ACC112 (cell line): ENCODE measurements around the gene IQSEC1.

ENCODE experiments used
- H2AFZ ChIP-seq: fragments of 200-600 bp; sonication (generic); one replicate; pipeline ENCODE4 v1.6.0; 2017; ENCODE audit warnings: antibody characterized with exemption, low read length; ENCODE audit not compliant: unreplicated experiment
- H3K27ac ChIP-seq: fragments of 200-600 bp; sonication (generic); 2 replicates; pipeline ENCODE4 v1.5.1; 2014; ENCODE audit warnings: low read depth, mild to moderate bottlenecking, antibody characterized with exemption, low read length, moderate library complexity
- H3K27me3 ChIP-seq: fragments of 200-600 bp; sonication (generic); 2 replicates; pipeline ENCODE4 v1.6.1; 2014; ENCODE audit warnings: mild to moderate bottlenecking, antibody characterized with exemption, low read length, moderate library complexity, mixed read lengths; ENCODE audit not compliant: insufficient read depth
- H3K36me3 ChIP-seq: fragments of 200-600 bp; sonication (generic); 2 replicates; pipeline ENCODE4 v1.6.1; 2016; ENCODE audit warnings: mild to moderate bottlenecking, antibody characterized with exemption, low read length, moderate library complexity, mixed read lengths; ENCODE audit not compliant: insufficient read depth
- H3K4me1 ChIP-seq: fragments of 200-600 bp; sonication (generic); one replicate; pipeline ENCODE4 v1.6.1; 2016; ENCODE audit warnings: low read length, mixed read lengths; ENCODE audit not compliant: insufficient read depth, unreplicated experiment, control insufficient read depth
- H3K4me3 ChIP-seq: fragments of 200-600 bp; sonication (generic); 2 replicates; pipeline ENCODE4 v1.5.1; 2014; ENCODE audit warnings: mild to moderate bottlenecking, low read depth, low read length
- H3K79me2 ChIP-seq: fragments of 200-600 bp; sonication (generic); one replicate; pipeline ENCODE4 v1.6.0; 2016; ENCODE audit warnings: low read length; ENCODE audit not compliant: control insufficient read depth, unreplicated experiment, insufficient read depth

The IQSEC1 gene

GRCh38 chr3:12920967-12921366 is 152.3 kb downstream of the IQSEC1 start:
- no peak overlapping the region for H3K4me3 ChIP-seq
- no peaks in the 10 kb centered on the region for H3K27me3 ChIP-seq
- no peak overlapping the region for H3K27ac ChIP-seq
- H2AFZ ChIP-seq: no peak overlapping the region
- H3K36me3 ChIP-seq: no peaks in the 10 kb centered on the region
- no peaks in the 10 kb centered on the region for H3K4me1 ChIP-seq
- no peaks in the 10 kb centered on the region for H3K79me2 ChIP-seq

GRCh38 chr3:12919205-12919604 is 154.0 kb downstream of the IQSEC1 start:
- H3K4me3 ChIP-seq: no peak overlapping the region

GRCh38 chr3:12918231-12918630 is 155.0 kb downstream of the IQSEC1 start:
- no peak overlapping the region for H3K4me3 ChIP-seq
- H3K4me1 ChIP-seq: no peaks in the 10 kb centered on the region
- no peak overlapping the region for H3K27ac ChIP-seq
- no peak overlapping the region for H2AFZ ChIP-seq
- no peaks in the 10 kb centered on the region for H3K79me2 ChIP-seq
- H3K36me3 ChIP-seq: no peaks in the 10 kb centered on the region
- no peaks in the 10 kb centered on the region for H3K27me3 ChIP-seq

More at GRCh38 chr3:12919205-12919604, 154.0 kb downstream of the IQSEC1 start:
- no peak overlapping the region for H2AFZ ChIP-seq
- no peaks in the 10 kb centered on the region for H3K27me3 ChIP-seq
- no peak overlapping the region for H3K27ac ChIP-seq
- H3K4me1 ChIP-seq: no peaks in the 10 kb centered on the region
- no peaks in the 10 kb centered on the region for H3K79me2 ChIP-seq
- no peaks in the 10 kb centered on the region for H3K36me3 ChIP-seq

GRCh38 chr3:12916159-12916558 is 157.1 kb downstream of the IQSEC1 start:
- Histone ChIP-seq H3K4me3 (no peak overlapping the region), H3K27ac (no peak overlapping the region), H3K79me2 (no peaks in the 10 kb centered on the region), H2AFZ (no peak overlapping the region), H3K27me3 (no peaks in the 10 kb centered on the region), H3K36me3 (no peaks in the 10 kb centered on the region), H3K4me1 (no peaks in the 10 kb centered on the region)

- Histone ChIP-seq H3K4me3 (no peak overlapping the region), H2AFZ (no peak overlapping the region), H3K36me3 (no peaks in the 10 kb centered on the region)
Measured at GRCh38 chr3:12914088-12914487, 159.1 kb downstream of the IQSEC1 start.

GRCh38 chr3:12911881-12912415 is 161.3 kb downstream of the IQSEC1 start:
- Histone ChIP-seq H3K4me1 (no peaks in the 10 kb centered on the region), H2AFZ (no peak overlapping the region), H3K36me3 (no peaks in the 10 kb centered on the region), H3K79me2 (no peaks in the 10 kb centered on the region), H3K4me3 (no peak overlapping the region), H3K27me3 (no peaks in the 10 kb centered on the region), H3K27ac (no peak overlapping the region)

More at GRCh38 chr3:12914088-12914487, 159.1 kb downstream of the IQSEC1 start:
- no peaks in the 10 kb centered on the region for H3K79me2 ChIP-seq
- no peak overlapping the region for H3K27ac ChIP-seq
- no peaks in the 10 kb centered on the region for H3K27me3 ChIP-seq
- no peaks in the 10 kb centered on the region for H3K4me1 ChIP-seq

DNA sequence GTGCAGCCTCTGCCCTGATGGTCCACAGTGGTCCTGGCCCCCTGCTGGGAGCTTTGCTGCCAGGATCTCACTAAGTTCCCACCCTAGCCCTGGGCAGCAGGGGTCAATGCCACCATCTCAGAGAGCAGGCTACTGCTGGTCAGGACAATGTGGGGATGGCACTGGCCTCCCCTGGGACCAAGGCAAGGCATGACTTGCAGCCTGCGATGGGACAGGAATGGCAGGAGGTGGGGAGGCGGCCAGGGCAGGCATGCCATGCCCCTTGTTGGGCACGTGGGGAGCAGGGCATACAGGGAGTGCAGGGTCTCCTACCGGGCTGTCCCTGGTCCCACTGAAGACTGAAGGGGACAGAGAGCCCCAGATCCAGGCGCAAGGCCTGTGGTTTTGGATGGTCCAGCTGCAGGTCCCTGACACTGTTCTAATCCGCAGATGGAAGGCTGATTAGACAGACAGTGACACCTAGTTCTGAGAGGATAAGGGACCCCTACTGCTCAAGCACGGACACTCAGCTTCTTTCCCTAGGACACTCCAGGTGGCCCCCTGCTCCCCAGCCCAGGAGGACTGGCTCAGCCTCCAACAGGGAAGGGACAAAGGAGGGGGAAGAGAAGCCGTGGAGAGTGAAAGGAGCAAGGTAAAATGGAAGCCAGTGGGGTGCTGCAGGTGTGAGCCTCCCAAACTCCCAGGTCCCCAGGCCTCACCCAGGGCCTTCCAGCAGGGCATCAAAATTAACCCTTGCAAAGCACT is 162.7 kb downstream of the IQSEC1 start:
- Histone ChIP-seq H3K27ac (no peak overlapping the region), H3K79me2 (no peaks in the 10 kb centered on the region), H3K36me3 (no peaks in the 10 kb centered on the region), H3K27me3 (no peaks in the 10 kb centered on the region), H3K4me3 (no peak overlapping the region), H2AFZ (no peak overlapping the region), H3K4me1 (no peaks in the 10 kb centered on the region)

- Histone ChIP-seq H3K4me3 (no peak overlapping the region), H3K4me1 (no peaks in the 10 kb centered on the region), H3K27ac (no peak overlapping the region), H2AFZ (no peak overlapping the region), H3K27me3 (no peaks in the 10 kb centered on the region), H3K36me3 (no peaks in the 10 kb centered on the region), H3K79me2 (no peaks in the 10 kb centered on the region)
Measured at GRCh38 chr3:12909710-12910109, 163.5 kb downstream of the IQSEC1 start.

DNA sequence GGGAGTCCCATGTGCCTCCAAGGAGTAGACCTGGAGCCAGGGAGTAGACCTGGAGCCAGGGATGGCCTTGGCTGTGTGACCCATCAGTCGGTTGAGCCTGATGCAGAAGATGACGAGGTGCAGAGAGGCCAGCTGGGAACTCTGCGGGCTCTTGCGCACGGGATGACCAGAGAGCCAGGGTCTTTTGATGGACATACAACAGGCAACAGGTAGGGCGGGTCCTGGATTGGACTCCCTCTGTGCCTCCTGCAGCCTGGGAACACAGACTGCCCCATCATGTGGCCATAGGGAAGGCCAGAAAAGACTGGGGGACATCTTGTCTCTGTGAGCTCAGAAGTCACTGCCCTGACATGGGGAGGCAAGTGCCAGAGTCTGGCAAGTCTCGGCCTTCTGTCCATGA is 164.4 kb downstream of the IQSEC1 start:
- no peaks in the 10 kb centered on the region for H3K36me3 ChIP-seq
- H3K79me2 ChIP-seq: no peaks in the 10 kb centered on the region
- no peaks in the 10 kb centered on the region for H3K4me1 ChIP-seq
- no peak overlapping the region for H2AFZ ChIP-seq
- no peaks in the 10 kb centered on the region for H3K27me3 ChIP-seq
- H3K4me3 ChIP-seq: no peak overlapping the region
- no peak overlapping the region for H3K27ac ChIP-seq

GRCh38 chr3:12908136-12908730 is 165.0 kb downstream of the IQSEC1 start:
- Histone ChIP-seq H3K4me1 (no peaks in the 10 kb centered on the region), H3K27me3 (no peaks in the 10 kb centered on the region), H2AFZ (no peak overlapping the region), H3K79me2 (no peaks in the 10 kb centered on the region), H3K27ac (no peak overlapping the region), H3K36me3 (no peaks in the 10 kb centered on the region), H3K4me3 (no peak overlapping the region)

DNA sequence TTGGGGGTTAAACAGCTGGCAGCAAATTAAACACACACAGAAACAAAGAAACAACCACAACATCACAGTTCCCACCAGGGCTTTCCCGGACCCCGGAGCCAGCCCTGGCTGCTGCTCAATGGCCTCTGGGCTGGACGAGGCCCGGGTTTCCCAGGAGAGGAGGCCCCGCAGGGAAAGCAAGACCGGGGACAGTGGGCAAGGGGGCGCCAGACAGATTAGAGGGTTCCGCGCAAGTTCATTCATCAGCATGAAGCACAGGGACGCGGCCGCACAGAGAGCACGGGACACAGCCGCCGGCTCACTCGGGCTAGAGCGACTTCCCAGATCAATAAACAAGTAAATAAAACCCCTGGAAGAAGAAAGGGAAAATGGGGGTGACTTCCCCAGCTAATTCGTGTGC is 165.5 kb downstream of the IQSEC1 start:
- H3K4me1 ChIP-seq: no peaks in the 10 kb centered on the region
- no peaks in the 10 kb centered on the region for H3K27me3 ChIP-seq
- H3K4me3 ChIP-seq: no peak overlapping the region
- no peaks in the 10 kb centered on the region for H3K79me2 ChIP-seq
- H3K27ac ChIP-seq: no peak overlapping the region
- no peak overlapping the region for H2AFZ ChIP-seq
- no peaks in the 10 kb centered on the region for H3K36me3 ChIP-seq
